Neuronal stem cell (in vitro differentiated cells): ENCODE results near the gene DPEP1.
"Not testable (repeated sequence)": the region's sequence is repeated elsewhere in the genome, so short reads cannot be mapped to it uniquely, and the experiment has no call there.

Source experiments
- DNase-seq: peaks from one replicate; pipeline ENCODE4 v3.0.0-alpha.2; 2013; ENCODE audit warnings: low spot score
- H2AFZ ChIP-seq: one replicate; pipeline ENCODE4 v1.6.1; 2013; ENCODE audit warnings: mild to moderate bottlenecking, low read length, inconsistent platforms
- H2AK5ac ChIP-seq: 2 replicates; pipeline ENCODE4 v1.6.1; 2013; ENCODE audit warnings: low read depth, mild to moderate bottlenecking, inconsistent platforms, low read length, moderate library complexity, mixed read lengths
- H2BK120ac ChIP-seq: 2 replicates; pipeline ENCODE4 v1.6.1; 2013; ENCODE audit warnings: low read depth, mild to moderate bottlenecking, inconsistent platforms, low read length, moderate library complexity, mixed read lengths
- H2BK12ac ChIP-seq: one replicate; pipeline ENCODE4 v1.6.1; 2013; ENCODE audit warnings: low read length, inconsistent platforms
- H2BK15ac ChIP-seq: 2 replicates; pipeline ENCODE4 v1.6.1; 2013; ENCODE audit warnings: mild to moderate bottlenecking, low read length, inconsistent platforms, mixed read lengths
- H2BK5ac ChIP-seq: one replicate; pipeline ENCODE4 v1.6.1; 2013; ENCODE audit warnings: inconsistent platforms, mild to moderate bottlenecking, low read length, moderate library complexity
- H3K14ac ChIP-seq: one replicate; pipeline ENCODE4 v1.6.1; 2013; ENCODE audit warnings: low read length, inconsistent platforms
- H3K18ac ChIP-seq: 2 replicates; pipeline ENCODE4 v1.6.1; 2013; ENCODE audit warnings: low read length, inconsistent platforms
- H3K23ac ChIP-seq: 2 replicates; pipeline ENCODE4 v1.6.1; 2013; ENCODE audit warnings: low read depth, mild to moderate bottlenecking, mixed read lengths, low read length, inconsistent platforms; ENCODE audit not compliant: poor library complexity
- H3K27ac ChIP-seq: replicated peaks from 3 replicates; pipeline ENCODE4 v1.5.1; 2013; ENCODE audit warnings: low read length, inconsistent platforms
- H3K27me3 ChIP-seq, 3 experiments: 2 replicates each; pipeline ENCODE4 v1.6.1; 2013; ENCODE audit warnings: low read length in 3 of 3, mild to moderate bottlenecking in 2 of 3, inconsistent platforms in 1 of 3, low read depth in 1 of 3, mixed read lengths in 1 of 3, moderate library complexity in 1 of 3; ENCODE audit not compliant: control insufficient read depth in 3 of 3, insufficient read depth in 3 of 3
- H3K36me3 ChIP-seq, 2 donors: replicated peaks in 1 of 2; 2 replicates each; pipeline ENCODE4 v1.6.1; 2013; ENCODE audit warnings: low read length in 2 of 2; ENCODE audit not compliant: control insufficient read depth in 2 of 2, insufficient read depth in 2 of 2
- H3K4ac ChIP-seq: 2 replicates; pipeline ENCODE4 v1.6.1; 2013; ENCODE audit warnings: inconsistent platforms, mild to moderate bottlenecking, low read length, moderate library complexity
- H3K4me1 ChIP-seq, 2 donors: 1 replicate in 1 of 2; 2 replicates in 1 of 2; pipeline ENCODE4 v1.6.1; 2013; ENCODE audit warnings: low read length in 2 of 2, low read depth in 1 of 2; ENCODE audit not compliant: control insufficient read depth in 2 of 2, insufficient read depth in 1 of 2
- H3K4me2 ChIP-seq: one replicate; pipeline ENCODE4 v1.6.1; 2013; ENCODE audit warnings: mild to moderate bottlenecking, low read length, inconsistent platforms; ENCODE audit not compliant: insufficient read depth, poor library complexity, severe bottlenecking
- H3K4me3 ChIP-seq, 2 donors: 2 replicates each; pipeline ENCODE4 v1.5.1; 2013; ENCODE audit warnings: low read length in 2 of 2, mild to moderate bottlenecking in 2 of 2, inconsistent platforms in 1 of 2, moderate library complexity in 1 of 2
- H3K79me1 ChIP-seq: one replicate; pipeline ENCODE4 v1.6.1; 2013; ENCODE audit warnings: low read depth, mild to moderate bottlenecking, inconsistent platforms, low read length, moderate library complexity
- H3K9ac ChIP-seq: one replicate; pipeline ENCODE4 v1.6.1; 2013; ENCODE audit warnings: mild to moderate bottlenecking, low read depth, low read length, inconsistent platforms; ENCODE audit not compliant: poor library complexity
- H3K9me3 ChIP-seq, 2 donors: replicated peaks in 1 of 2; 2 replicates each; pipeline versions ENCODE3 to v1.6.1; 2013; ENCODE audit warnings: low read length in 2 of 2, mild to moderate bottlenecking in 2 of 2, inconsistent platforms in 1 of 2, low read depth in 1 of 2, mixed read lengths in 1 of 2, moderate library complexity in 1 of 2; ENCODE audit not compliant: control insufficient read depth in 2 of 2, insufficient read depth in 1 of 2
- H4K8ac ChIP-seq: one replicate; pipeline ENCODE4 v1.6.1; 2013; ENCODE audit warnings: low read depth, mild to moderate bottlenecking, inconsistent platforms, low read length, moderate library complexity
- H4K91ac ChIP-seq: one replicate; pipeline ENCODE4 v1.6.1; 2013; ENCODE audit warnings: low read length, low read depth, mild to moderate bottlenecking, inconsistent platforms; ENCODE audit not compliant: poor library complexity
- WGBS, 2 donors: extraction: QIAGEN DNeasy Blood & Tissue Kit; methylation state at CpG; one replicate each; pipeline ENCODE4 v1.1.7; 2013; ENCODE audit warnings: missing lambda C conversion rate in 2 of 2, mixed read lengths in 1 of 2; ENCODE audit not compliant: insufficient read length in 2 of 2, insufficient replicate concordance in 1 of 2; ENCODE audit errors: extremely low coverage in 2 of 2; 5-methylcytosine and 5-hydroxymethylcytosine counted together

DPEP1 gene

DNA sequence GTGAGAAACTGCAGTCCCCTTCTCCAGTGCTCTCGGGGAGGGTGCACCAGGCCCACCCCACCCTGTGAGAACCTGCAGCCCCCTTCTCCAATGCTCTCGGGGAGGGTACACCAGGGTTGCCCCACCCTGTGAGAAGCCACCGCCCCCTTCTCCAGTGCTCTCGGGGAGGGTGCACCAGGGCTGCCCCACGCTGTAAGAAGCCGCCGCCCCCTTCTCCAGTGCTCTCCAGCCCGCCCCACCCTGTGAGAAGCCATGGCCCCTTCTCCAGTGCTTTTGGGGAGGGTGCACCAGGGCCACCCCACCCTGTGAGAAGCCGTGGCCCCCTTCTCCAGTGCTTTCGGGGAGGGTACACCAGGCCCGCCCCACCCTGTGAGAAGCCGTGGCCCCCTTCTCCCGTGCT lies 56.3 kb downstream of the DPEP1 start:
- Histone ChIP-seq H3K4me1 (no peaks in the 10 kb centered on the region), H3K27me3 (no peaks in the 10 kb centered on the region), H4K8ac (no peak overlapping the region), H3K9ac (no peak overlapping the region), H2BK120ac (no peak overlapping the region), H3K4ac (no peak overlapping the region), H2BK5ac (no peak overlapping the region), H2BK15ac (no peak overlapping the region), H3K4me2 (no peak overlapping the region), H3K4me3 (no peak overlapping the region), H3K23ac (no peak overlapping the region), H2BK12ac (no peak overlapping the region), H3K27ac (no peak overlapping the region), H3K18ac (no peak overlapping the region), H3K14ac (no peak overlapping the region), H2AK5ac (no peak overlapping the region), H3K9me3 (peaks cover 6 to 12% of the 10 kb centered on the region in 2 donors), H4K91ac (no peak overlapping the region), H2AFZ (no peak overlapping the region), H3K36me3 (peaks cover 15 to 41% of the 10 kb centered on the region in 2 donors), H3K79me1 (no peaks in the 10 kb centered on the region)
- no CpG with 5 or more reads among the region's 13 CpGs for WGBS, 2 donors
- no peak for DNase-seq

DNA sequence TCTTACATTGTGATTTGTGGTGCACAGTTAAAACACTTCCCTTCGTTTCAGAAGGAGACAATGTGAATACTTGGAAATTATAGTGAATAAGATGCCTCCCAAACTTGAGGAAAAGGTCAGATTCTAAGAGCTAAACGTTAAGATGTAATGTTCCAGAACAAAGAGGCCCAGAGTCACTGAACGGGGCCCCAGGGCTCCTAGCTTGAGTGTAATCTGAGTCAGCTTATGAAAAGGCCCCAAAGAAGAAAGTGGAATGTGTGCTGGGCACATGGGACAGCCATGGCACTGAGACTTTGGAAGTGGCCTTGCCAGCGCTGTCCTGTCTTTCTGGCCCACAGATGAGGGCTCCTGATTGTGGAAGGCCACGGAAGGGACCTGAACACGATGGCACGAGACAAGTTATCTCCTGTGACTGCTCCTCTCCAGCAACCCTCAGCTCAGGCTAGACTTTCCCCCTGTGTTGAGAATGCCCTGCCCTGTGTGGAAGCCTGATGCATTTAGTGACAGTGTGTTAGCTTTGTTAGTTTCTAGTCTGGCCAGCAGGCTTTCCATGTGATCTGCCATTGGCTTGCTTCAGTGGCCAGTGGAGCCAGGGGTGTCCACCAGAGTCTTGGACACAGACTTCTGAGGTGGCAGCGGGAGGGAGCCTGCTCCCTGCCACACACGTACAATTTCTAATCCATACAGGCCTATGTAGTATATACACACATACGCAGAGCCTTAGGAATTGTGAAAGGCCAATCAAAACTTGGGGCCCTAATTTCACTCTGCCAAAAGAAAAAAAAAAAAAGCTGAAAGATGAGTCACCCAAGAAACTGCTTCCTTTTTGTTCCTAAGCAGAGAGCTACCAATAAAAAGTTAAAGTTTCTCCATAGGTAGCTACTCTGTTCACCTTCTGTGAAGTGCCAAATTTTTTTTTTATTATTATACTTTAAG lies 57.3 kb downstream of the DPEP1 start:
- H3K4me1 ChIP-seq: no peaks in the 10 kb centered on the region
- WGBS, 2 donors: no CpG with 5 or more reads among the region's 10 CpGs
- no peak overlapping the region for H2BK15ac ChIP-seq
- H3K23ac ChIP-seq: no peak overlapping the region
- H3K14ac ChIP-seq: no peak overlapping the region
- no peak overlapping the region for H2BK12ac ChIP-seq
- no peak overlapping the region for H2AK5ac ChIP-seq
- no peak overlapping the region for H3K9ac ChIP-seq
- no peak overlapping the region for H4K91ac ChIP-seq
- no peak overlapping the region for H3K4me3 ChIP-seq
- H2BK120ac ChIP-seq: no peak overlapping the region
- DNase-seq: no peak
- H3K4ac ChIP-seq: no peak overlapping the region
- no peak overlapping the region for H3K18ac ChIP-seq
- no peak overlapping the region for H2BK5ac ChIP-seq
- no peak overlapping the region for H2AFZ ChIP-seq
- peaks cover 14 to 33% of the 10 kb centered on the region in 2 donors for H3K36me3 ChIP-seq
- no peaks in the 10 kb centered on the region for H3K79me1 ChIP-seq
- no peak overlapping the region for H3K27ac ChIP-seq
- no peak overlapping the region for H4K8ac ChIP-seq
- no peak overlapping the region for H3K4me2 ChIP-seq
- no peaks in the 10 kb centered on the region for H3K27me3 ChIP-seq
- peaks cover 6 to 13% of the 10 kb centered on the region in 2 donors for H3K9me3 ChIP-seq

DNA sequence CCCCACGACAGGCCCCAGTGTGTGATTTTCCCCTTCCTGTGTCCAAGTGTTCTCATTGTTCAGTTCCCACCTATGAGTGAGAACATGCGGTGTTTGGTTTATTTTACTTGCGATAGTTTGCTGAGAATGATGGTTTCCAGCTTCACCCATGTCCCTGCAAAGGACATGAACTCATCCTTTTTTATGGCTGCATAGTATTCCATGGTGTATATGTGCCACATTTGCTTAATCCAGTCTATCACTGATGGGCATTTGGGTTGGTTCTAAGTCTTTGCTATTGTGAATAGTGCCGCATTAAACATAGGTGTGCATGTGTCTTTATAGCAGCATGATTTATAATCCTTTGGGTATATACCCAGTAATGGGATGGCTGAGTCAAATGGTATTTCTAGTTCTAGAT lies 58.1 kb downstream of the DPEP1 start:
- not testable (repeated sequence) for H3K4me1 ChIP-seq, H3K79me1 ChIP-seq, H3K9me3 ChIP-seq, H2BK15ac ChIP-seq, H3K4me2 ChIP-seq, H3K4ac ChIP-seq, H4K8ac ChIP-seq, H4K91ac ChIP-seq, H3K9ac ChIP-seq, H3K14ac ChIP-seq, DNase-seq, H3K27me3 ChIP-seq, H3K27ac ChIP-seq, H2BK5ac ChIP-seq, H3K4me3 ChIP-seq, H3K18ac ChIP-seq, H2AFZ ChIP-seq, H2BK12ac ChIP-seq, H3K23ac ChIP-seq, H2AK5ac ChIP-seq, H2BK120ac ChIP-seq
- peaks cover 14 to 27% of the 10 kb centered on the region in 2 donors for H3K36me3 ChIP-seq
- WGBS, 2 donors: no CpG with 5 or more reads among the region's 4 CpGs

DNA sequence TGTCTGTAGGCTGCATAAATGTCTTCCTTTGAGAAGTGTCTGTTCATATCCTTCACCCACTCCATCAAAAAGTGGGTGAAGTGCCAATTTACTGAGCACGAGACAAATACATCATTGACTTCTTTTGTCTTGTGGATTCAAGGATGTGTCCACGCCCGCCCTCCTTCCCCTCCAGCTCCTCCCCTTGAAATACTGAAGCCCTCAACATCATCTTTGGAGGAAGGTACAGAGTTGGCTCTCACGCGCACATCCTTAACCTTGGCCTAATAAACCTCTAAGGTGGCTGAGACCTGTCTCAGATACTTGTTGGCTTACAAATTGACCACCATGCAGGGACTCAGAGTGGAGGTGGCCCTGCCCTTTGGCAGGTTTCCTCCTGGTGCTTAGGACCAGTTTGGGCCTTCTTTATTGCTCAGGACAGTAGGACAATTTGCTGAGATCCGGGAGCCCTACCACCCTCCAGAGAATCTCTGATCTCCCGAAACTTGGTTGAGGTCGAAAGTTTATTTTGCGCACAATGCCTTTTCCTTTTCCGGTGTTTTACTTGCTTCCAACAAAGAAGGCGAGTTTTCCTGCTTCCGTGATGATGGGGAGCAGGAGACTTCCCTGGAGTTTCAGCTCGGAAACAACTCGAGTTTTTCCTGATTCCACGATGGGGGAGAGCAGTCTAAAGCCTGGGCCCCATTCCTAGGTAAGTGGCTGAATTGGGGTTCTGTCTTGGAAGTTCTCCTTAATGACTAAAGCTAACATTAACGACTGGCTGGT lies 58.9 kb downstream of the DPEP1 start:
- no peak for DNase-seq
- H3K9ac ChIP-seq: no peak overlapping the region
- H4K8ac ChIP-seq: no peak overlapping the region
- H3K9me3 ChIP-seq: peaks cover 4 to 8% of the 10 kb centered on the region in 2 donors
- H3K79me1 ChIP-seq: no peaks in the 10 kb centered on the region
- no peak overlapping the region for H2BK15ac ChIP-seq
- no peak overlapping the region for H2AK5ac ChIP-seq
- H3K4me1 ChIP-seq: no peaks in the 10 kb centered on the region
- no peak overlapping the region for H4K91ac ChIP-seq
- no CpG with 5 or more reads among the region's 16 CpGs for WGBS, 2 donors
- no peak overlapping the region for H3K27ac ChIP-seq
- H3K27me3 ChIP-seq: no peaks in the 10 kb centered on the region
- H3K18ac ChIP-seq: no peak overlapping the region
- no peak overlapping the region for H2AFZ ChIP-seq
- no peak overlapping the region for H2BK12ac ChIP-seq
- peaks cover 14 to 30% of the 10 kb centered on the region in 2 donors for H3K36me3 ChIP-seq
- no peak overlapping the region for H3K23ac ChIP-seq
- H3K14ac ChIP-seq: no peak overlapping the region
- H3K4ac ChIP-seq: no peak overlapping the region
- no peak overlapping the region for H3K4me3 ChIP-seq
- no peak overlapping the region for H2BK120ac ChIP-seq
- H3K4me2 ChIP-seq: no peak overlapping the region
- no peak overlapping the region for H2BK5ac ChIP-seq
